ENCODE measurements around the gene IFFO2.

IFFO2 gene

DNA sequence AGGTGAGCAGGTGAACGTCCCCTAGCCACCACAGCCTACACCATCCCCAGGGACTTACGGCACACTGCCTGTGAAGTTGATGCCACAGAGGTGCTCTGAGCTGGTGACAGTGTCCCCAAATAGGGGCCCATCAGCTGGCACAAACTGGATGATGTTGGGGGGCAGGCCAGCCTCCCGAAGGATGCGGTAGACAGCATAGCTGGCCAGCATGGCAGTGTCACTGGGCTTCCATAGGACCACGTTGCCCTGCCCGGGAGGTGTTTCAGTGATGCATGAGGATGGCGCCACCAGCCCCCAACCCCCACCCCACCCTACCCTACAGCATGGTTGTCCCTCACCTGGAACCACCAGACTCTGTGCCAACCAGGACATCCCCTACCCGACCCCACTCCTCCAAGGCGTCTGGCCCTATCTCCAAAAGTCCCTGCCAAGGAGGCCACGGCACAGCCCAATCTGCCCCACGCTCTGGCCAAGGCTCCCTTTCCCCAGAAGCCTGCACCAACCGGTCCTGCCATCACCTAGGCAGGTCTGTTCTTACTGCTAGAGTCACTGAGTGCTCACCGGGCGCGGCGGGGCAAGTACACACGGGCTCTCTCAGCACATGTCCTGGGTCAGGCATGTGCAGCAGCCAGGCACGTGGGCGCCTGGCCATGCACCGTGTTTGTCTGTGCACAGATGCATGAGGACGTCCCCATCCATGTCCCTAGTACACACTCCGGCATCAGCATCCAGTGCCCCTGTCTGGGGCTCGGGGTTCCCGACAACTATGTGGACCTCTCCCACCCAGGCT is 74.6 kb downstream of the IFFO2 start:
- H3K4me3 ChIP-seq (ENCODE audit: low read length): no peak overlapping the region
- no peak for TF ChIP-seq CTCF (conservative IDR thresholded peaks at IDR 0.05; ENCODE audit: low read depth, low read length)
- no peak for DNase-seq (ENCODE audit: low read depth)

DNA sequence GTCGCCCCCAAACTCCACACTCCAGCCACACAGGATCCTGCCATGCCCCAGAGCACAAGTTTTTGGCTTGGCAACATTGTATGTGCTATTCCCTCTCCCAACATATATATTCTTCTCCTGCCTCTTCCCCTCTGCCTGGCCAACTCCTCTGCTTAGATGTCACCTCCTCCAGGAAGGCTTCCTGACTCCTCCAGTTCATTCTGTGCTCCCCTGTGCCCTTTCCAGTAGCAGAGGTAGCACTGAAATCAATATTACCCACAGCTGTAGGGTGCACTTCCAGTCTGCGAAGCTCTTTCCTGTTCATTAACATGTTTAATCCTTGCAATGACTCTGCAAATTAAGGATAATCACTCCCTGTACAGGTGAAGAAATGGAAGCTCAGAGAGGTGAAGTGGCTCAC is 75.3 kb downstream of the IFFO2 start:
- no peak for DNase-seq (ENCODE audit: low read depth)
- H3K4me3 ChIP-seq (ENCODE audit: low read length): no peak overlapping the region
- TF ChIP-seq CTCF (conservative IDR thresholded peaks at IDR 0.05; ENCODE audit: low read depth, low read length): no peak

- TF ChIP-seq CTCF (conservative IDR thresholded peaks at IDR 0.05; ENCODE audit: low read depth, low read length): no peak
- no peak for DNase-seq (ENCODE audit: low read depth)
- no peak overlapping the region for H3K4me3 ChIP-seq (ENCODE audit: low read length)
Observed at GRCh38 chr1:18880585-18880984, 75.9 kb downstream of the IFFO2 start.

GRCh38 chr1:18879791-18880309 is 76.6 kb downstream of the IFFO2 start:
- no peak for TF ChIP-seq CTCF (conservative IDR thresholded peaks at IDR 0.05; ENCODE audit: low read depth, low read length)
- no peak overlapping the region for H3K4me3 ChIP-seq (ENCODE audit: low read length)
- no peak for DNase-seq (ENCODE audit: low read depth)

- TF ChIP-seq CTCF (conservative IDR thresholded peaks at IDR 0.05; ENCODE audit: low read depth, low read length): no peak
- DNase-seq (ENCODE audit: low read depth): no peak
- no peak overlapping the region for H3K4me3 ChIP-seq (ENCODE audit: low read length)
Observed at GRCh38 chr1:18879215-18879790, 77.2 kb downstream of the IFFO2 start.

GRCh38 chr1:18878538-18879214 is 77.8 kb downstream of the IFFO2 start:
- no peak for DNase-seq (ENCODE audit: low read depth)
- TF ChIP-seq CTCF (conservative IDR thresholded peaks at IDR 0.05; ENCODE audit: low read depth, low read length): no peak

More at GRCh38 chr1:18878538-18879214, 77.8 kb downstream of the IFFO2 start:
- no peak overlapping the region for H3K4me3 ChIP-seq (ENCODE audit: low read length)
